Subcutaneous abdominal adipose tissue (tissue), 5 donors: ENCODE data around the gene TMEM161A.
"Not testable (repeated sequence)": the region's sequence is repeated elsewhere in the genome, so short reads cannot be mapped to it uniquely, and the experiment has no call there.

Source experiments
- H3K27ac ChIP-seq: one replicate; pipeline ENCODE4 v1.7.0; 2013; ENCODE audit warnings: low read depth, mild to moderate bottlenecking, inconsistent platforms, low read length, moderate library complexity
- H3K27me3 ChIP-seq, 5 donors: one replicate each; pipeline ENCODE4 v1.7.0; 2013; ENCODE audit warnings: low read length in 5 of 5, inconsistent platforms in 1 of 5; ENCODE audit not compliant: control insufficient read depth in 5 of 5, insufficient read depth in 4 of 5
- H3K36me3 ChIP-seq, 5 donors: one replicate each; pipeline ENCODE4 v1.7.0; 2013; ENCODE audit warnings: low read length in 5 of 5; ENCODE audit not compliant: control insufficient read depth in 5 of 5, insufficient read depth in 5 of 5
- H3K4me1 ChIP-seq, 5 donors: one replicate each; pipeline ENCODE4 v1.7.0; 2013; ENCODE audit warnings: low read length in 5 of 5, mild to moderate bottlenecking in 3 of 5, moderate library complexity in 1 of 5; ENCODE audit not compliant: control insufficient read depth in 5 of 5, insufficient read depth in 5 of 5
- H3K4me3 ChIP-seq, 5 donors: one replicate each; pipeline ENCODE4 v1.7.0; 2013; ENCODE audit warnings: low read length in 5 of 5, low read depth in 1 of 5
- H3K9ac ChIP-seq, 5 donors: one replicate each; pipeline ENCODE4 v1.7.0; 2013; ENCODE audit warnings: low read length in 5 of 5, mild to moderate bottlenecking in 4 of 5, moderate library complexity in 3 of 5
- H3K9me3 ChIP-seq, 5 donors: one replicate each; pipeline ENCODE4 v1.7.0; 2013; ENCODE audit warnings: low read length in 5 of 5; ENCODE audit not compliant: control insufficient read depth in 5 of 5
- donor health status: healthy.
- donor health status: healthy.
- donor health status: healthy.
- donor health status: healthy.
- donor health status: healthy.

TMEM161A gene

GRCh38 chr19:19145281-19145680 is 7.0 kb upstream of the TMEM161A start:
- Histone ChIP-seq H3K36me3 (peaks cover 0 to 28% (median 25%) of the 10 kb centered on the region in 5 donors), H3K27me3 (no peaks in the 10 kb centered on the region), H3K4me3 (no peak overlapping the region), H3K9me3 (no peaks in the 10 kb centered on the region), H3K27ac (no peak overlapping the region), H3K9ac (no peak overlapping the region), H3K4me1 (peaks cover 0 to 4% (median 2%) of the 10 kb centered on the region in 5 donors)

- Histone ChIP-seq H3K36me3 (peaks cover 0 to 10% (median 9%) of the 10 kb centered on the region in 5 donors), H3K4me1 (peaks cover 0 to 14% (median 10%) of the 10 kb centered on the region in 5 donors), H3K9me3 (no peaks in the 10 kb centered on the region), H3K4me3 (no peak overlapping the region), H3K27ac (no peak overlapping the region), H3K27me3 (no peaks in the 10 kb centered on the region), H3K9ac (no peak overlapping the region)
Observed at GRCh38 chr19:19142347-19142746, 4.1 kb upstream of the TMEM161A start.

- Histone ChIP-seq H3K9me3 (no peaks in the 10 kb centered on the region), H3K4me1 (peaks cover 0 to 15% (median 13%) of the 10 kb centered on the region in 5 donors), H3K4me3 (no peak overlapping the region), H3K9ac (no peak overlapping the region), H3K36me3 (no peaks in the 10 kb centered on the region), H3K27me3 (no peaks in the 10 kb centered on the region), H3K27ac (no peak overlapping the region)
Observed at GRCh38 chr19:19140476-19140875, 2.2 kb upstream of the TMEM161A start.

- Histone ChIP-seq H3K4me3 (no peak overlapping the region), H3K9me3 (no peaks in the 10 kb centered on the region), H3K27ac (no peak overlapping the region), H3K36me3 (no peaks in the 10 kb centered on the region), H3K9ac (no peak overlapping the region), H3K27me3 (no peaks in the 10 kb centered on the region), H3K4me1 (peaks cover 0 to 16% (median 13%) of the 10 kb centered on the region in 5 donors)
Observed at GRCh38 chr19:19139876-19140229, 1.6 kb upstream of the TMEM161A start.

GRCh38 chr19:19137556-19138108 is 646 bp downstream of the TMEM161A start:
- peaks cover 0 to 3% (median 0%) of the 10 kb centered on the region in 5 donors for H3K36me3 ChIP-seq
- H3K9me3 ChIP-seq, result peaks cover 0 to 4% (median 3%) of the 10 kb centered on the region in 5 donors
- peaks cover 0 to 20% (median 17%) of the 10 kb centered on the region in 5 donors for H3K4me1 ChIP-seq
- peak overlapping the region; percentile 79 to 94 (median 92) for H3K4me3 ChIP-seq
- H3K27me3 ChIP-seq, result no peaks in the 10 kb centered on the region
- H3K27ac ChIP-seq, result peak overlapping the region; percentile 54
- peak overlapping the region; percentile 87 to 100 (median 97) for H3K9ac ChIP-seq

- H3K27me3 ChIP-seq, H3K9ac ChIP-seq: not testable (repeated sequence)
- H3K9me3 ChIP-seq, result peaks cover 0 to 13% (median 11%) of the 10 kb centered on the region in 5 donors
Observed at GRCh38 chr19:19135713-19136112, 2.6 kb downstream of the TMEM161A start.

GRCh38 chr19:19134687-19135158 is 3.6 kb downstream of the TMEM161A start:
- Histone ChIP-seq H3K4me1 (peaks cover 0 to 20% (median 17%) of the 10 kb centered on the region in 5 donors), H3K36me3 (peaks cover 0 to 15% (median 0%) of the 10 kb centered on the region in 5 donors), H3K9ac (peak overlapping the region in 1 of 5 donors; percentile 25), H3K27me3 (no peaks in the 10 kb centered on the region), H3K9me3 (peaks cover 0 to 13% (median 11%) of the 10 kb centered on the region in 5 donors), H3K4me3 (no peak overlapping the region), H3K27ac (no peak overlapping the region)

More at GRCh38 chr19:19135713-19136112, 2.6 kb downstream of the TMEM161A start:
- Histone ChIP-seq H3K4me1 (peaks cover 0 to 20% (median 17%) of the 10 kb centered on the region in 5 donors), H3K36me3 (peaks cover 0 to 10% (median 0%) of the 10 kb centered on the region in 5 donors)
- not testable (repeated sequence) for H3K27ac ChIP-seq, H3K4me3 ChIP-seq

GRCh38 chr19:19133985-19134384 is 4.3 kb downstream of the TMEM161A start:
- no peak overlapping the region for H3K9ac ChIP-seq
- no peak overlapping the region for H3K4me3 ChIP-seq
- no peak overlapping the region for H3K27ac ChIP-seq
- H3K27me3 ChIP-seq, result no peaks in the 10 kb centered on the region
- peaks cover 0 to 20% (median 17%) of the 10 kb centered on the region in 5 donors for H3K4me1 ChIP-seq
- peaks cover 0 to 15% (median 0%) of the 10 kb centered on the region in 5 donors for H3K36me3 ChIP-seq
- H3K9me3 ChIP-seq, result peaks cover 0 to 13% (median 11%) of the 10 kb centered on the region in 5 donors

GRCh38 chr19:19132912-19133311 is 5.4 kb downstream of the TMEM161A start:
- Histone ChIP-seq H3K4me1 (peaks cover 0 to 16% (median 14%) of the 10 kb centered on the region in 5 donors), H3K27me3 (no peaks in the 10 kb centered on the region), H3K4me3 (no peak overlapping the region), H3K9me3 (peaks cover 0 to 13% (median 11%) of the 10 kb centered on the region in 5 donors), H3K9ac (no peak overlapping the region), H3K27ac (no peak overlapping the region), H3K36me3 (peaks cover 0 to 16% (median 0%) of the 10 kb centered on the region in 5 donors)

GRCh38 chr19:19131989-19132388 is 6.3 kb downstream of the TMEM161A start:
- Histone ChIP-seq H3K36me3 (peaks cover 0 to 18% (median 0%) of the 10 kb centered on the region in 5 donors), H3K9ac (no peak overlapping the region), H3K4me3 (peak overlapping the region in 3 of 5 donors; percentile 3 to 40 (median 8)), H3K27ac (no peak overlapping the region), H3K9me3 (peaks cover 0 to 13% (median 11%) of the 10 kb centered on the region in 5 donors), H3K4me1 (peaks cover 0 to 7% (median 5%) of the 10 kb centered on the region in 5 donors), H3K27me3 (no peaks in the 10 kb centered on the region)
